Measurements from ENCODE around the gene DNASE1L2.

Gene DNASE1L2

DNA sequence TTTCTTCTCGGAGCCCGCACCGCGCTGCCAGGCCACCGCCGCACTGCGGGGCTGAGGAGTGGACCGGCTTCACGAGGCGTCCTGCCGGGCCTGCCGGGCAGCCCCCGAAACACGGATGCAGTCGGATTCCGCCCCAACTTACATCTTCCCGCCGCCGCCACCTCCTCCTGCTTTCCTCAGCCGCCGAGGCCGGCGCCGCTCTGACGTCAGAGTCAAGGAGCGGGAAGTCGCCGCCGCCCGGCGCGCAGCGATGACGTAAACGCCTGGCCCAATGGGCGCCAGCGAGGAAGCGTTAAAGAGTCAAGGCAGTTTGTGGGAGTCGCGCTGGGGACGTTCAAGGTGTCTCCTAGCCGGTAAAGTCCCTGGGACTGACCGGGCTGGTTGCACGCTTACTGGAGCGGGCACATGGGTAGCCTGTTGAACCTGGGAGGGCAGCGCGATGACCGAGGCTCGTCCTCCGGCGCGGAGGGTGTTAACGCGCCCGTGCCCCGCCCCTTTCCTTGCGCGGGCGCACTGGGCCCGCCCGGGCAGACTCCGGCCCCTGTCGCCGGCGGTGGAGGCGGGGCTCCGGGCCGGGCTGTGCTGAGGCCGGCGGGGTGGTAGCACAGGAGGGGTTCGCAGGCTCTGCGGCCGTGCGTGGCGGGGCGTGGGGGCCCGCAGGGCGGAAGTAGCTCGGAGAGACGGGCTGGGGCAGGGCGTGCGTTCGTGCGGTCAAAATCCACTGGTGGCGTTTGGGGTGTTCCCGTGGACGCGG lies 31.8 kb downstream of the DNASE1L2 start, which contains the start of gene RNPS1:
Gene RNPS1 (minus strand): TSS at position 214 of the 754 bp plus-strand sequence. CDS start 3,483 bp downstream, outside the sequence.
- ChIA-PET POLR2A (interaction anchor here (0.7 to 0.8 kb wide), 2 partner anchors 8 to 113 kb away, joined by 3 to 4 read pairs; partner anchors contain the start of gene TRAF7), CTCF (interaction anchor here (1.0 to 1.3 kb wide), 2 partner anchors 17 to 233 kb away, joined by 3 to 7 read pairs; partner anchors contain the start of gene ECI1)
- TF ChIP-seq, protein P1, sequence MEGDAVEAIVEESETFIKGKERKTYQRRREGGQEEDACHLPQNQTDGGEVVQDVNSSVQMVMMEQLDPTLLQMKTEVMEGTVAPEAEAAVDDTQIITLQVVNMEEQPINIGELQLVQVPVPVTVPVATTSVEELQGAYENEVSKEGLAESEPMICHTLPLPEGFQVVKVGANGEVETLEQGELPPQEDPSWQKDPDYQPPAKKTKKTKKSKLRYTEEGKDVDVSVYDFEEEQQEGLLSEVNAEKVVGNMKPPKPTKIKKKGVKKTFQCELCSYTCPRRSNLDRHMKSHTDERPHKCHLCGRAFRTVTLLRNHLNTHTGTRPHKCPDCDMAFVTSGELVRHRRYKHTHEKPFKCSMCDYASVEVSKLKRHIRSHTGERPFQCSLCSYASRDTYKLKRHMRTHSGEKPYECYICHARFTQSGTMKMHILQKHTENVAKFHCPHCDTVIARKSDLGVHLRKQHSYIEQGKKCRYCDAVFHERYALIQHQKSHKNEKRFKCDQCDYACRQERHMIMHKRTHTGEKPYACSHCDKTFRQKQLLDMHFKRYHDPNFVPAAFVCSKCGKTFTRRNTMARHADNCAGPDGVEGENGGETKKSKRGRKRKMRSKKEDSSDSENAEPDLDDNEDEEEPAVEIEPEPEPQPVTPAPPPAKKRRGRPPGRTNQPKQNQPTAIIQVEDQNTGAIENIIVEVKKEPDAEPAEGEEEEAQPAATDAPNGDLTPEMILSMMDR (IDR thresholded peaks at IDR 0.05; ENCODE audit: control extremely low read depth, extremely low read depth, low read depth, missing control alignments) = no peak
- peak; percentile 100 for DNase-seq (ENCODE audit: extremely low spot score)

DNA sequence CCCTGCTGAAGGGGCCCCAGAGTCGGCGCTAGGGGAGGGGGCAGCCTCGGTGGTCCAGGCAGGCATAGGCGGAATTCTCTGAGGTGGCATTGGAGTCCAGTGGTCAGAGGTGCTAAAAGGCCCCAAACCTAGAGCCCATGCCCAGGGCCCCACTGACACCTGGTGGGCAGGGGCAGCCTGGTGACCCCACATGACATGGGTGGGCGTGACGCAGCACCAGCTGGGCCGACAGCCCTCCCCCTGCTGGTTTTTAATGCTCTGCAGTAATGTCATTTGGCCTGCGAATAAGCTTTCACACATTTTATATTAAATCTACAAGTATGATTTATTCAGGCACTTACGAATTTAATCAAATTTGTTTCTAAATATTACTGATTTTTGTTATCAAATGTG lies 33.8 kb downstream of the DNASE1L2 start:
- CTCF ChIA-PET = interaction anchor here (0.8 to 3.6 kb wide), 4 partner anchors 18 to 231 kb away, joined by 3 to 11 read pairs (median 8); partner anchors contain the start of genes ABCA3 and ECI1
- TF ChIP-seq, protein P1 (IDR thresholded peaks at IDR 0.05; ENCODE audit: control extremely low read depth, extremely low read depth, low read depth, missing control alignments) = no peak
- no peak for DNase-seq (ENCODE audit: extremely low spot score)
- POLR2A ChIA-PET = interaction anchor here (2.1 kb wide), 1 partner anchor 115 kb away, joined by 6 read pairs; the partner anchor contains the start of gene TRAF7

DNA sequence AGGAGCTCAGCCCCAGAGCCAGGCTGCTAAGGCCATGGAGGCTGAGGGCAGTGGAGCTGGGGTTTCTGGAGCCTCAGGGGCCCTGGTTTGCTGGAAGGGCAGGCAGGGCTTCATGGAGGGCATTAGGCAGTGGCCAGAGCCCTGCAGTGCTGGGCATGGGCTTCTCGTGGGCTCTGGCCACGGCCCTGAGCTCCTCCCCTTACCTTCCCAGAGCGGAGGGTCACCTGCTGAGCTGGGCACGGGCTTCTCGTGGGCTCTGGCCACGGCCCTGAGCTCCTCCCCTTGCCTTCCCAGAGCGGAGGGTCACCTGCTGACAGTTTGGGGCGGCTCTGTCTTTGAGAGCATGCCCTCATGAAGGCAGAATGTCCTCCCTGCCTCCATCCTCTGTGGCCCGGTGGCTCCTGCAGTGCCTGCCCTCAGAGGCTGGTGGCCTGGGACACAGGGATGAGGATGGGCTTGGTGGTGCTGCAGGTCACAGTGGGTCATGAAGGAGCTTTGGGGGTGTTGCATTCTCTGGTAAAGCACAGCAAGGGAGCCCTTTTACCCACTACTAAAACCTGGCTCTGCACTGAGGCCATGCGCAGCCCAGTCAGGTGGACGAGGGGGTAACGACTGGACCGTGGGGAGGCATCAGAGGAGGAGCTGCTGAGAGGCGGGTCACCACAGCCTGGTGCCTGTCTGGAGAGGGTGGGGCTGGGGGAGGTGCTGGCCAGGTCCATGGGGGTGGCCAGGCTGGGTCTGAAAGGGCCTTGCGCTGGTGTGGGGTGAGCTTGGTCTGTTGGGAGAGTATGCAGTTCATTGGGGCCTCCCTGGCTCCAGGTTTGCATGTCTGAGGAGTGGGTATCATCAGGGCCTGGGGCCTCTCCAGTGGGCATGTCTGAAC lies 34.6 kb downstream of the DNASE1L2 start:
- DNase-seq (ENCODE audit: extremely low spot score) = no peak
- TF ChIP-seq, protein P1 (IDR thresholded peaks at IDR 0.05; ENCODE audit: control extremely low read depth, extremely low read depth, low read depth, missing control alignments) = no peak
- ChIA-PET CTCF (interaction anchor here (0.8 to 3.6 kb wide), 7 partner anchors 12 to 230 kb away, joined by 3 to 11 read pairs (median 4); partner anchors contain the start of genes ABCA3 and ECI1), POLR2A (interaction anchor here (2.1 kb wide), 1 partner anchor 115 kb away, joined by 6 read pairs; the partner anchor contains the start of gene TRAF7)

DNA sequence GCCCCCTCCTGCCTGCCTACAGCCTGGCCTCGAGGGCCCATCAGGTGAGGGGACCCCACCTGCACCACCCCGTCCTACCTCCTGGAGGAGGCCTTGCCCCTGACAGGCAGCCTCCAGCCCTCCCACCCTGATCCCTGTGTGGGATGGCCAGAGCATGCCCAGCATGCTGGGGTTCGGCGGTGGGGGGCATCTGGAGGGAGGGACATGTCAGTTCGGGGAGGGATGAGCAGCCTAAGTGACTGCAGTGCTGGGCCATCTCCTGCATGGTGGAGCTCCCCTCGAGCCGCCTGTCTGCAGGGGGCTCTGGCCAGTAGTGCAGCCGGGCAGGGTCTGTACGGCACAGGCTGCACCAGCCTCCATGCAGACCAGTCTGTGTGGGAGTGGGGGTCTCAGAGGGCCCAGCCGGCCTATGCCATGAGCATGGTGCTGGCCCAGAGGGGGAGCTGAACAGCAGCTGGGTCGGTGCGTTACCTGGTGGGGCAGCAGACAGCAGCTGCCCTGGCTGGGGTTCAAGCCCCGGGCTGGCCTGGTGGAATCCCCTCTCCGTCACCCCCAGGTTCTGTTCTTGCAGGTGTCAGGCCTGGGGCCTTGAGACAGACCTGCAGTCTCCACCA lies 35.7 kb downstream of the DNASE1L2 start:
- DNase-seq (ENCODE audit: extremely low spot score) = no peak
- CTCF ChIA-PET = interaction anchor here (0.9 to 3.6 kb wide), 5 partner anchors 13 to 214 kb away, joined by 3 to 11 read pairs (median 4); partner anchors contain the start of genes ABCA3 and ECI1
- POLR2A ChIA-PET = no interaction called here
- TF ChIP-seq, protein P1 (IDR thresholded peaks at IDR 0.05; ENCODE audit: control extremely low read depth, extremely low read depth, low read depth, missing control alignments) = no peak

DNA sequence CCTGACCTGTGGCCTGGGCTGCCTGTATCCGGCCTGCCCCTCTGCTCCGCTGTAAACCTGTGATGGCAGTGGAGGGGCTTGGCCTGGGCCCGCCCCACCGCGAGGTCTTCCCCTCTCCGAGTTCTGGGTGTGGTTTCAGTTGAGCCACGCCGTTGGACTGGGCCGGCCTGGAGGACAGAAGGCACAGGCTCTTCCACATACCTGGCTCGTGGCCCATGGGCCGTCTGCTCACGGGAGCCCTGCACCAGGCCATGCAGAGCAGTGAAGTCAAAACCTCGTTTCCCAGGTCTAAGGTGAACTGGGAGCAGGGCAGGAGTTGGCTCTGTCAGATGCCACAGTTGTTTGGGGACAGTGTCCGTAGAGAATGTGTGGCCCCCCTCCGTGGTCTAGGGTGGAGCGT lies 37.2 kb downstream of the DNASE1L2 start:
- TF ChIP-seq, protein P1 (IDR thresholded peaks at IDR 0.05; ENCODE audit: control extremely low read depth, extremely low read depth, low read depth, missing control alignments) = no peak
- DNase-seq (ENCODE audit: extremely low spot score) = no peak
- ChIA-PET CTCF (no interaction called here), POLR2A (no interaction called here)

DNA sequence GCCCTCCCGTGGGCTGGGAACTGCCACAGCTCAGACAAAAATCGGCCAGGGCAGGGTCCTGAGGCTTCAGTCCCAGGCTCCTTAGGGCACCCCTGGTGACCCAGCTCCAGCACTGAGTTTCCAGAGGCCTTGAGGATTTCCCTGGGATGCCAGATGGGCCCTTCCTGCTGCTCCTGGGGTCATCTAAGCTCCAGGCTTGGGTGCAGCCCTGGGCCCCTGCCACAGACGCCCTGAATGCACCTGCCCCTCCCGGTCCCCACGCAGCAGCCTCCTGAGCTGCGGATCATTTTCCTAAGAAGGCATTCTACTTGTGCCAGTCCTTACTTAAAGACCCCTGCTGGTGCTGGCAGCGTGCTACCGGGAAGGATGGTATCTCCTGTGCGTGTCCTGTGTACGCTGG lies 37.7 kb downstream of the DNASE1L2 start:
- DNase-seq (ENCODE audit: extremely low spot score) = no peak
- ChIA-PET CTCF (no interaction called here), POLR2A (no interaction called here)
- TF ChIP-seq, protein P1 (IDR thresholded peaks at IDR 0.05; ENCODE audit: control extremely low read depth, extremely low read depth, low read depth, missing control alignments) = no peak
